ENCODE results near the gene SNAPC1.
"Not testable (repeated sequence)": the region's sequence is repeated elsewhere in the genome, so short reads cannot be mapped to it uniquely, and the experiment has no call there.

SNAPC1 gene

GRCh38 chr14:61750708-61751474 lies 11.3 kb upstream of the SNAPC1 start:
- DNase-seq: no peak

- no peak for DNase-seq
Measured at GRCh38 chr14:61751475-61751989, 10.7 kb upstream of the SNAPC1 start.

GRCh38 chr14:61752626-61753025 lies 9.6 kb upstream of the SNAPC1 start:
- no peak for DNase-seq

- no peak for DNase-seq
Measured at GRCh38 chr14:61753631-61754030, 8.6 kb upstream of the SNAPC1 start.

- DNase-seq: no peak
Measured at GRCh38 chr14:61754627-61755381, 7.4 kb upstream of the SNAPC1 start.

- DNase-seq: not testable (repeated sequence)
Measured at GRCh38 chr14:61755382-61755742, 6.9 kb upstream of the SNAPC1 start.

GRCh38 chr14:61756135-61756534 lies 6.1 kb upstream of the SNAPC1 start:
- no peak for DNase-seq

- no peak for DNase-seq
Measured at GRCh38 chr14:61759878-61760277, 2.3 kb upstream of the SNAPC1 start.

GRCh38 chr14:61761557-61761956 lies 663 bp upstream of the SNAPC1 start:
- no peak for DNase-seq

- no peak for DNase-seq
Measured at GRCh38 chr14:61764342-61765122, 2.3 kb downstream of the SNAPC1 start.

- no peak for DNase-seq
Measured at GRCh38 chr14:61765225-61765943, 3.2 kb downstream of the SNAPC1 start.

GRCh38 chr14:61766151-61766550 lies 3.9 kb downstream of the SNAPC1 start:
- no peak for DNase-seq

- DNase-seq: no peak
Measured at GRCh38 chr14:61768240-61768639, 6.0 kb downstream of the SNAPC1 start.

GRCh38 chr14:61769893-61770292 lies 7.7 kb downstream of the SNAPC1 start:
- no peak for DNase-seq

GRCh38 chr14:61774861-61775260 lies 12.6 kb downstream of the SNAPC1 start:
- DNase-seq: no peak

- DNase-seq: no peak
Measured at GRCh38 chr14:61780125-61780524, 17.9 kb downstream of the SNAPC1 start.

GRCh38 chr14:61797309-61797708 lies 35.1 kb downstream of the SNAPC1 start:
- no peak for DNase-seq

GRCh38 chr14:61802010-61802568 lies 39.9 kb downstream of the SNAPC1 start:
- no peak for DNase-seq

GRCh38 chr14:61803755-61804154 lies 41.5 kb downstream of the SNAPC1 start:
- no peak for DNase-seq

GRCh38 chr14:61805451-61805850 lies 43.2 kb downstream of the SNAPC1 start:
- DNase-seq: no peak

GRCh38 chr14:61811882-61812346 lies 49.7 kb downstream of the SNAPC1 start:
- DNase-seq: no peak

Data from cerebellar nuclear complex (tissue), 1 donor.